ENCODE results near the gene RNF32.

GRCh38 chr7:156650042-156650441, 9.5 kb downstream of the RNF32 start:
- TF ChIP-seq CTCF (IDR thresholded peaks at IDR 0.05) (no peak), POLR2A (IDR thresholded peaks at IDR 0.05) (no peak)
